CD14-positive monocyte (primary cell): Measurements from ENCODE around the gene UBE2N. TPM values are rescaled to one million over a fixed set of nuclear protein-coding genes. Genes with fewer than 3 reads are reported as not detected.

Experiments
- DNase-seq, 3 donors: peaks; one replicate each; pipeline ENCODE4 v3.0.0-alpha.2; 2011 to 2022
- H2AFZ ChIP-seq: 2 replicates; pipeline ENCODE4 v1.6.0; 2012; ENCODE audit warnings: mild to moderate bottlenecking, low read depth, low read length, inconsistent platforms; ENCODE audit not compliant: insufficient read depth, poor library complexity, severe bottlenecking
- H3K27ac ChIP-seq, 2 donors: 1 replicate in 1 of 2; 2 replicates in 1 of 2; pipeline ENCODE4 v1.5.1; 2012 to 2013; ENCODE audit warnings: low read length in 2 of 2, control low read depth in 1 of 2, inconsistent platforms in 1 of 2, low read depth in 1 of 2, mild to moderate bottlenecking in 1 of 2
- H3K27me3 ChIP-seq, 2 donors: one replicate each; pipeline versions ENCODE4 v1.6.0 to v1.6.1; 2011 to 2013; ENCODE audit warnings: low read length in 2 of 2; ENCODE audit not compliant: control insufficient read depth in 2 of 2, insufficient read depth in 2 of 2
- H3K36me3 ChIP-seq, 2 donors: replicated peaks in 1 of 2; 1 replicate in 1 of 2; 2 replicates in 1 of 2; pipeline versions ENCODE4 v1.5.1 to v1.6.1; 2012 to 2013; ENCODE audit warnings: low read length in 2 of 2, control low read depth in 1 of 2, inconsistent platforms in 1 of 2, mild to moderate bottlenecking in 1 of 2; ENCODE audit not compliant: insufficient read depth in 2 of 2, control insufficient read depth in 1 of 2
- H3K4me1 ChIP-seq, 2 donors: 1 replicate in 1 of 2; 2 replicates in 1 of 2; pipeline versions ENCODE4 v1.5.1 to v1.6.1; 2012 to 2013; ENCODE audit warnings: low read length in 2 of 2, control low read depth in 1 of 2, inconsistent platforms in 1 of 2, mild to moderate bottlenecking in 1 of 2, moderate library complexity in 1 of 2; ENCODE audit not compliant: insufficient read depth in 2 of 2, control insufficient read depth in 1 of 2
- H3K4me2 ChIP-seq: replicated peaks from 2 replicates; pipeline ENCODE3; 2012; ENCODE audit warnings: low read length, moderate library complexity, mild to moderate bottlenecking; ENCODE audit not compliant: poor library complexity, severe bottlenecking; ENCODE audit errors: extremely low read depth
- H3K4me3 ChIP-seq, 3 experiments: fragments of 200-600 bp in 1 of 3; sonication (generic) in 1 of 3; replicated peaks in 1 of 3; 1 replicate in 2 of 3; 2 replicates in 1 of 3; pipeline ENCODE4 v1.5.1; 2011 to 2013; ENCODE audit warnings: low read length in 3 of 3, mild to moderate bottlenecking in 3 of 3, control low read depth in 2 of 3, low read depth in 2 of 3, inconsistent platforms in 1 of 3, moderate library complexity in 1 of 3
- H3K79me2 ChIP-seq: 2 replicates; pipeline ENCODE4 v1.6.0; 2012; ENCODE audit warnings: mild to moderate bottlenecking, control low read depth, inconsistent platforms, low read length, moderate library complexity; ENCODE audit not compliant: insufficient read depth
- H3K9ac ChIP-seq: 2 replicates; pipeline ENCODE4 v1.6.0; 2017; ENCODE audit warnings: low read length, mild to moderate bottlenecking; ENCODE audit not compliant: insufficient read depth, poor library complexity, severe bottlenecking
- H3K9me3 ChIP-seq, 2 donors: replicated peaks in 1 of 2; 1 replicate in 1 of 2; 2 replicates in 1 of 2; pipeline versions ENCODE4 v1.5.1 to v1.6.1; 2012 to 2013; ENCODE audit warnings: low read length in 2 of 2, control low read depth in 1 of 2; ENCODE audit not compliant: control insufficient read depth in 1 of 2, insufficient read depth in 1 of 2
- H4K20me1 ChIP-seq: 2 replicates; pipeline ENCODE4 v1.6.0; 2012; ENCODE audit warnings: mild to moderate bottlenecking, low read length, control low read depth, moderate library complexity; ENCODE audit not compliant: insufficient read depth
- H3K27ac Mint-ChIP-seq, 7 donors: one replicate each; pipeline ENCODE4 v1.8.0; 2020; ENCODE audit warnings: mild to moderate bottlenecking in 7 of 7, mixed read lengths in 7 of 7, moderate library complexity in 6 of 7, inconsistent platforms in 2 of 7
- H3K27me3 Mint-ChIP-seq, 3 donors: one replicate each; pipeline ENCODE4 v1.8.0; 2021 to 2022; ENCODE audit warnings: low read depth in 3 of 3, mild to moderate bottlenecking in 3 of 3, mixed read lengths in 3 of 3, moderate library complexity in 3 of 3, inconsistent platforms in 1 of 3
- H3K36me3 Mint-ChIP-seq, 2 donors: one replicate each; pipeline ENCODE4 v1.8.0; 2020; ENCODE audit warnings: mixed read lengths in 2 of 2, inconsistent platforms in 1 of 2, mild to moderate bottlenecking in 1 of 2
- H3K4me1 Mint-ChIP-seq: one replicate; pipeline ENCODE4 v1.8.0; 2020; ENCODE audit warnings: mild to moderate bottlenecking, mixed read lengths
- H3K4me3 Mint-ChIP-seq, 2 donors: one replicate each; pipeline ENCODE4 v1.8.0; 2020; ENCODE audit warnings: mild to moderate bottlenecking in 2 of 2, mixed read lengths in 2 of 2, moderate library complexity in 1 of 2
- H3K9me3 Mint-ChIP-seq, 7 donors: one replicate each; pipeline ENCODE4 v1.8.0; 2020 to 2022; ENCODE audit warnings: mixed read lengths in 7 of 7, mild to moderate bottlenecking in 6 of 7, moderate library complexity in 6 of 7, inconsistent platforms in 2 of 7
- intact Hi-C, 2 donors: fragments of 100-400 bp; cut with micrococcal nuclease; formaldehyde crosslinking; loops; one replicate each; pipeline versions ENCODE4 v1.15.0 to v1.15.1; 2023
- polyA plus RNA-seq, 3 donors: library from polyadenylated mRNA; depleted of rRNA in 1 of 3; unstranded in 2 of 3; stranded (reverse) in 1 of 3; fragments of 300-500 nt in 2 of 3; fragments of >200 nt in 1 of 3; fragmentation: Illumina TruSeq in 2 of 3; gene quantifications; 1 replicate in 2 of 3; 2 replicates in 1 of 3; pipeline ENCODE4 v1.2.3, GENCODE V29; 2012 to 2021
- TF ChIP-seq, protein P1 (sequence below): fragments of 200-600 bp; IDR thresholded peaks from one replicate; pipeline ENCODE4 v1.8.0; 2022; ENCODE audit warnings: antibody characterized with exemption, mild to moderate bottlenecking

The UBE2N gene
- polyA plus RNA-seq, 3 donors, result 31.2 to 119 (median 108) TPM

DNA sequence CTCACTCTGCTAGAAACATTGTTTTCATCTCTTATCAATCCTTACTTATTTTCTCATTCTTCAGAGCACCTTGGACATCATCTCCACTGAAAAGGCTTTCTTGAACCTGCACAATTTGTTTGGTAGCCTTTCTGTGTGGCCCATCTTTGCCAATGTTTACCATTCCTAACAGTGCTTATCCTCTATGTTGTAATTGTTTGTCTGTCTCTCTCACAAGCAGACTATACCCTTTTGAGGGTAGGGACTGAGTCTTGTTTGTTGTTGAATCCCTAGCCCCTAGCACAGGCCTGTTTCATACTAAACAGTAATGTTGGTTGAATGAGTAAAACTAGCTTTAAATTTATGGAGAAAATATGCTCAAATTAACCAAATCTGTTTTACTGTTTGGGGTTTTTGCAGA lies 34.8 kb upstream of the UBE2N start:
- no peak for DNase-seq
- Histone ChIP-seq H3K27me3 (no peaks in the 10 kb centered on the region), H3K4me3 (no peak overlapping the region), H3K36me3 (peaks cover 32 to 79% of the 10 kb centered on the region in 2 donors), H3K9ac (no peak overlapping the region), H3K79me2 (peaks cover 3% of the 10 kb centered on the region), H2AFZ (no peak overlapping the region), H3K4me1 (no peaks in the 10 kb centered on the region), H3K9me3 (no peaks in the 10 kb centered on the region), H3K27ac (no peak overlapping the region), H3K4me2 (no peak overlapping the region), H4K20me1 (no peaks in the 10 kb centered on the region)
- H3K36me3 Mint-ChIP-seq, result peaks cover 37 to 41% of the 10 kb centered on the region in 2 donors
- H3K9me3 Mint-ChIP-seq, result peaks cover 0 to 1% (median 0%) of the 10 kb centered on the region in 7 donors
- intact Hi-C loops, result no loop called here
- no peaks in the 10 kb centered on the region for H3K4me1 Mint-ChIP-seq
- H3K4me3 Mint-ChIP-seq, result no peak overlapping the region
- no peak overlapping the region for H3K27ac Mint-ChIP-seq
- TF ChIP-seq, protein P1, sequence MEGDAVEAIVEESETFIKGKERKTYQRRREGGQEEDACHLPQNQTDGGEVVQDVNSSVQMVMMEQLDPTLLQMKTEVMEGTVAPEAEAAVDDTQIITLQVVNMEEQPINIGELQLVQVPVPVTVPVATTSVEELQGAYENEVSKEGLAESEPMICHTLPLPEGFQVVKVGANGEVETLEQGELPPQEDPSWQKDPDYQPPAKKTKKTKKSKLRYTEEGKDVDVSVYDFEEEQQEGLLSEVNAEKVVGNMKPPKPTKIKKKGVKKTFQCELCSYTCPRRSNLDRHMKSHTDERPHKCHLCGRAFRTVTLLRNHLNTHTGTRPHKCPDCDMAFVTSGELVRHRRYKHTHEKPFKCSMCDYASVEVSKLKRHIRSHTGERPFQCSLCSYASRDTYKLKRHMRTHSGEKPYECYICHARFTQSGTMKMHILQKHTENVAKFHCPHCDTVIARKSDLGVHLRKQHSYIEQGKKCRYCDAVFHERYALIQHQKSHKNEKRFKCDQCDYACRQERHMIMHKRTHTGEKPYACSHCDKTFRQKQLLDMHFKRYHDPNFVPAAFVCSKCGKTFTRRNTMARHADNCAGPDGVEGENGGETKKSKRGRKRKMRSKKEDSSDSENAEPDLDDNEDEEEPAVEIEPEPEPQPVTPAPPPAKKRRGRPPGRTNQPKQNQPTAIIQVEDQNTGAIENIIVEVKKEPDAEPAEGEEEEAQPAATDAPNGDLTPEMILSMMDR, result no peak
- H3K27me3 Mint-ChIP-seq, result peaks cover 0 to 1% (median 0%) of the 10 kb centered on the region in 3 donors

DNA sequence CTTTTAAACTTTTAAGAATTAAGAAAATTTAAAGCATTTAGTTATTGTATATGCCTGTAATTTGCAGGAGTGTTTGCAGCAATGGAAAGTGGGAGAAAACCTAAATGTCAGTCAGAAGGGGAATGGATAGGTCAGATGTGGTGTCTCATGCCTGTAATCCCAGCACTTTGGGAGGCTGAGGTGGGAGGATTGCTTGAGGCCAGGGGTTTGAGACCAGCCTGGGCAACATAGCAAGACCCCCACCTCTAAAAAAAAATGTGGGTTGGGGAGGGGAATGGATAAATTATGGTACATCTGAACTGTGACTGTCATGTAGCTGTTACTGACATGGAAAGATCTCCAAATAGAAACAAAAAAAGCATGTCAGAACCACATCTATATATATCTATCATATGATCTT lies 27.6 kb upstream of the UBE2N start:
- H4K20me1 ChIP-seq, result no peaks in the 10 kb centered on the region
- Mint-ChIP-seq H3K9me3 (peaks cover 0 to 3% (median 0%) of the 10 kb centered on the region in 7 donors), H3K4me3 (no peak overlapping the region), H3K36me3 (peaks cover 20 to 23% of the 10 kb centered on the region in 2 donors), H3K27ac (no peak overlapping the region), H3K4me1 (peaks cover 21% of the 10 kb centered on the region), H3K27me3 (peaks cover 0 to 3% (median 0%) of the 10 kb centered on the region in 3 donors)
- H3K9me3 ChIP-seq, result no peaks in the 10 kb centered on the region
- intact Hi-C loops, result no loop called here
- peaks cover 34% of the 10 kb centered on the region for H3K79me2 ChIP-seq
- no peaks in the 10 kb centered on the region for H3K27me3 ChIP-seq
- peaks cover 6 to 9% of the 10 kb centered on the region in 2 donors for H3K4me1 ChIP-seq
- peaks cover 12 to 44% of the 10 kb centered on the region in 2 donors for H3K36me3 ChIP-seq
- no peak overlapping the region for H3K9ac ChIP-seq
- no peak overlapping the region for H2AFZ ChIP-seq
- TF ChIP-seq, protein P1, result no peak
- H3K4me2 ChIP-seq, result no peak overlapping the region
- H3K4me3 ChIP-seq, result no peak overlapping the region
- DNase-seq, result no peak
- H3K27ac ChIP-seq, result no peak overlapping the region
